ENCODE results near the gene HTR7. TPM values are rescaled to one million over a fixed set of nuclear protein-coding genes. Genes with fewer than 3 reads are reported as not detected.

Gene HTR7
- total RNA-seq, 1 donor from 2014 or later, result 13.3 TPM

DNA sequence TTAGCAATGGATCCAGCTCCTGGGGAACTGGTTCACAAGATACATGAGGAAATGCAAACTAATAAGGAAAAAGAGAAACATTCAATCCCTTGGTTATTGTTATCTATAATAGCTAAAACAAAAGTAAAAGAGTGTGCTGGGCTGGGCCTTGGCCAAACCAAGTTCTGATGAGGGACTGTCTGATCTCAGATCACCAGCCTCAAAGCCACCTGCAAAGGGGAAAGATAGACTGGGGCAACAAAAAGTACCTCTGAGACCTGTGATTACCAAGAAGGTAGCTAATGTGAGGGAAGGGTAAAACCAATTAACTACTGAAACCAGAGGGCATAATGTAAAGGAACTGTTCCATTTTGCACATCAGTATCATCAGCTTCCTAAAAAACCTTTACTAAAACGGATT is 51.2 kb downstream of the HTR7 start:
- no peak overlapping the region for H3K27ac Mint-ChIP-seq (ENCODE audit: unreplicated experiment)

DNA sequence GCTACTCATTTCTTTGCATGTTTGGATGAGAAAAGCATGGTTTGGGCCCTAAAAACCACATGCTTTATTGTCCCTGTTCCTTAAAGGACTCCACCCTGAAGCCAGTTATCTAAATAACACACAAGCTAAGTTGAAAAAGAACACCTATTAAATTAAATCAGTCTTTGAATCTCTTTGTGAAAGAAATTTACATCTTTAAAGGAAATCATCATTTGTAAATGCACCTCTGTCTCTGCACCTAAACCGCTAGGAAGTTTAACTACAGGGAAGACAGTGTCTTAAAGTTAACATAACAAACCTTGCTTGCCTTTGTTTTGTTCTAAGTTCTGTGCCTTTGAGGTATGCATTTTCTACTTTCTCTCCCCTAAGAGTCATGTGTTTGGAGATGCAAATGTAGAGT is 52.6 kb downstream of the HTR7 start:
- H3K36me3 Mint-ChIP-seq (ENCODE audit: unreplicated experiment), result peaks cover 28% of the 10 kb centered on the region
- peaks cover 7% of the 10 kb centered on the region for H3K9me3 Mint-ChIP-seq (ENCODE audit: unreplicated experiment)
- TF ChIP-seq CTCF (IDR thresholded peaks at IDR 0.05; ENCODE audit: partially characterized antibody, unreplicated experiment), result no peak
- H3K4me3 Mint-ChIP-seq (ENCODE audit: unreplicated experiment), result no peak overlapping the region
- peaks cover 3% of the 10 kb centered on the region for H3K27me3 Mint-ChIP-seq (ENCODE audit: unreplicated experiment)
- DNase-seq, result no peak
- H3K27ac Mint-ChIP-seq (ENCODE audit: unreplicated experiment), result no peak overlapping the region
- H3K4me1 Mint-ChIP-seq (ENCODE audit: low read depth, unreplicated experiment), result peaks cover 15% of the 10 kb centered on the region

More for the DNA sequence above, 51.2 kb downstream of the HTR7 start:
- DNase-seq, result no peak
- TF ChIP-seq CTCF (IDR thresholded peaks at IDR 0.05; ENCODE audit: partially characterized antibody, unreplicated experiment), result no peak
- no peak overlapping the region for H3K4me3 Mint-ChIP-seq (ENCODE audit: unreplicated experiment)
- peaks cover 11% of the 10 kb centered on the region for H3K4me1 Mint-ChIP-seq (ENCODE audit: low read depth, unreplicated experiment)
- H3K9me3 Mint-ChIP-seq (ENCODE audit: unreplicated experiment), result peaks cover 7% of the 10 kb centered on the region
- H3K27me3 Mint-ChIP-seq (ENCODE audit: unreplicated experiment), result peaks cover 3% of the 10 kb centered on the region
- peaks cover 23% of the 10 kb centered on the region for H3K36me3 Mint-ChIP-seq (ENCODE audit: unreplicated experiment)

GRCh38 chr10:90804354-90804753 is 53.5 kb downstream of the HTR7 start:
- Mint-ChIP-seq H3K27me3 (ENCODE audit: unreplicated experiment) (peaks cover 3% of the 10 kb centered on the region), H3K36me3 (ENCODE audit: unreplicated experiment) (peaks cover 28% of the 10 kb centered on the region), H3K27ac (ENCODE audit: unreplicated experiment) (no peak overlapping the region), H3K9me3 (ENCODE audit: unreplicated experiment) (peaks cover 7% of the 10 kb centered on the region), H3K4me3 (ENCODE audit: unreplicated experiment) (no peak overlapping the region), H3K4me1 (ENCODE audit: low read depth, unreplicated experiment) (peaks cover 15% of the 10 kb centered on the region)
- no peak for TF ChIP-seq CTCF (IDR thresholded peaks at IDR 0.05; ENCODE audit: partially characterized antibody, unreplicated experiment)
- DNase-seq, result no peak

DNA sequence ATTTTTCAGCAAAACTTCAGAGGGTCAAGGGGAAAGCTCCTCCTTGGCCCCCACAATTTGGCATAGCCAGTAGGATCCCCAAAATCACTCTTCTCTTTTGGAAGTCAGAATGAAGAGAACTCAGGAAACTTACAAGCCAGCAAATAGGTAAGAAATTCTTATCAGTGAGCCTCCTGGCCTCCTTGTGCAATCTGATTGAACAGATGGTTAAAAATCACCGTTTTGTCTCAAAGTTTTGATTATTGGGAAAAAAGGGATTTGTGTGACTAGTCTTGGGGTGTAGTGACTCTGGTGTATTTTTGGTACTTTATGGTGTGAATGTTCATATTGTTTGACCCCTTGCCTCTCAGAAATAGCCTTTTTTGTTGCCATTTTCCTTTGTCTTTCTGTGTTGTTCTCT is 56.2 kb downstream of the HTR7 start:
- TF ChIP-seq CTCF (IDR thresholded peaks at IDR 0.05; ENCODE audit: partially characterized antibody, unreplicated experiment), result no peak
- H3K9me3 Mint-ChIP-seq (ENCODE audit: unreplicated experiment), result peaks cover 3% of the 10 kb centered on the region
- peak overlapping the region; percentile 79 for H3K27ac Mint-ChIP-seq (ENCODE audit: unreplicated experiment)
- peaks cover 9% of the 10 kb centered on the region for H3K36me3 Mint-ChIP-seq (ENCODE audit: unreplicated experiment)
- DNase-seq, result no peak
- H3K4me1 Mint-ChIP-seq (ENCODE audit: low read depth, unreplicated experiment), result peaks cover 15% of the 10 kb centered on the region
- no peak overlapping the region for H3K4me3 Mint-ChIP-seq (ENCODE audit: unreplicated experiment)
- peaks cover 2% of the 10 kb centered on the region for H3K27me3 Mint-ChIP-seq (ENCODE audit: unreplicated experiment)

DNA sequence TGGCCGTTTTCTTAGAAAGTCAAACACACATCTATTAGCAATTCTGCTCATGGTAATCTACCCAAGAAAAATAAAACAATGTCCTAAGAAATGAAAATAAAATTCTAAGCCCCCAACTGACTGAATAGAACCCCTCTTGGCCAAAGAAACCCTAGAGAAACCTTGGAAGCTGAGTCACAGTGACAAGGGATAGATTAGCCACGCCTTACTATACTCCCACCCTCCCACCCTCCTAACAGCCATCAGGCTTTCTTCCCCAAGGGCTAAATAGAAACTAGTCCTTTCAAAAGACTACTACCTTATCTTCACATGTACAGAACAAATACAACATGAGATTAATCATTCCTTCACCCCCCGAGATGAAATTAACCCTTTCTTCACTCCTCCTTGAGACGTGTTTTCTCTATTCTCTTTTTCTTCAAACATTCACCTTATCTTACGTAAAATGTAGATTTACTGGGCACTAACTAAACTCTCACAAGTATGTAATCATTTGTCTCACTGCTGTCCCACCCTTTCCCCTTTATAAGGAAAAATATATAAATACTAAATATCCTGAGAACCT is 57.5 kb downstream of the HTR7 start:
- H3K4me3 Mint-ChIP-seq (ENCODE audit: unreplicated experiment), result no peak overlapping the region
- DNase-seq, result no peak
- no peak overlapping the region for H3K27ac Mint-ChIP-seq (ENCODE audit: unreplicated experiment)
- H3K4me1 Mint-ChIP-seq (ENCODE audit: low read depth, unreplicated experiment), result peaks cover 15% of the 10 kb centered on the region
- H3K9me3 Mint-ChIP-seq (ENCODE audit: unreplicated experiment), result peaks cover 2% of the 10 kb centered on the region
- no peak for TF ChIP-seq CTCF (IDR thresholded peaks at IDR 0.05; ENCODE audit: partially characterized antibody, unreplicated experiment)
- peaks cover 2% of the 10 kb centered on the region for H3K27me3 Mint-ChIP-seq (ENCODE audit: unreplicated experiment)
- H3K36me3 Mint-ChIP-seq (ENCODE audit: unreplicated experiment), result peaks cover 15% of the 10 kb centered on the region

Measured in glutamatergic neuron (in vitro differentiated cells).